AG04450 (cell line): ENCODE results near the gene B4GALT6. TPM values are rescaled to one million over a fixed set of nuclear protein-coding genes. Genes with fewer than 3 reads are reported as not detected.

Source experiments
- CTCF ChIA-PET: fragments of 300-600, 350-600 bp; formaldehyde crosslinking; extraction: SDS; loops from one replicate; lab custom pipeline; 2022; ENCODE audit warnings: antibody characterized with exemption, inconsistent platforms; lab: Charles Lee
- POLR2A ChIA-PET: fragments of 350-600 bp; formaldehyde crosslinking; extraction: SDS; loops from one replicate; lab custom pipeline; 2021; ENCODE audit warnings: antibody characterized with exemption, inconsistent platforms; lab: Yijun Ruan, JAX
- DNase-seq: peaks from one replicate; pipeline ENCODE4 v3.0.0-alpha.2; 2011; ENCODE audit warnings: low read depth, low spot score
- H3K27ac ChIP-seq: one replicate; pipeline ENCODE4 v1.5.1; 2012; ENCODE audit warnings: low read depth, low read length, control low read depth
- H3K27me3 ChIP-seq: one replicate; pipeline ENCODE4 v1.6.0; 2012; ENCODE audit warnings: low read length; ENCODE audit not compliant: control insufficient read depth, insufficient read depth
- H3K4me3 ChIP-seq: 2 replicates; pipeline ENCODE4 v1.5.1; 2011; ENCODE audit warnings: mild to moderate bottlenecking, low read depth, low read length, control low read depth
- H3K9me3 ChIP-seq: 2 replicates; pipeline ENCODE4 v1.5.1; 2012; ENCODE audit warnings: low read length; ENCODE audit not compliant: control insufficient read depth, insufficient read depth
- CTCF ChIP-seq: IDR thresholded peaks from 2 replicates; pipeline ENCODE4 v1.5.1; 2011; ENCODE audit warnings: low read depth, low read length, control low read depth, inconsistent platforms
- polyA plus RNA-seq: library from polyadenylated mRNA; depleted of rRNA; stranded (reverse); fragments of >200 nt; gene quantifications from 2 replicates; pipeline ENCODE4 v1.2.3, GENCODE V29; 2011

B4GALT6 gene
- polyA plus RNA-seq, 1 experiment, result 0.40 TPM

DNA sequence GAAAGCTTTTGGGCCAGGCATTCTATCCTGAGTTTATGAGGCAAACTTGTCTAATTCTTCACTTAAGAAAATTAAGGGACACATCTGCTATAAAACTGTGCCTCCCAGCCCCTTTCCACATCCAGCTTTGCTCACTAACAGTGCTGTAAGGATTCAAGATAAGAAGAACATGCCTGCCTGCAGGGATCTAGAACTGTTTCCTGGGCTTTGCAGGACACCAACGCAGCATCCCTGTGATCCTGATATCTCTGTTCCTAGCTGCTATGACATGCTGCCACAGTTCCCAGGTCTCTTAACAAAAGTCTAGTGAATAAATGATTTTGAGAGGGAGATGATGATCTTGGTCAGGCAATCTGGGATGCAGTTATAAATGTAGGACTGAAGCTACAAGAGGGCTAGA is 12.4 kb downstream of the B4GALT6 start:
- Histone ChIP-seq H3K4me3 (no peak overlapping the region), H3K27me3 (no peaks in the 10 kb centered on the region), H3K9me3 (no peaks in the 10 kb centered on the region), H3K27ac (no peak overlapping the region)
- ChIA-PET CTCF (no interaction called here), POLR2A (no interaction called here)
- DNase-seq, result no peak
- TF ChIP-seq CTCF, result no peak

GRCh38 chr18:31669541-31669940 is 14.8 kb downstream of the B4GALT6 start:
- H3K27ac ChIP-seq, result no peak overlapping the region
- no peak for DNase-seq
- H3K27me3 ChIP-seq, result no peaks in the 10 kb centered on the region
- no peak overlapping the region for H3K4me3 ChIP-seq
- POLR2A ChIA-PET, result no interaction called here
- CTCF ChIA-PET, result interaction anchor here (0.7 kb wide), 1 partner anchor 144 kb away, joined by 3 read pairs; no protein-coding TSS in a partner anchor
- no peak for TF ChIP-seq CTCF
- H3K9me3 ChIP-seq, result no peaks in the 10 kb centered on the region

DNA sequence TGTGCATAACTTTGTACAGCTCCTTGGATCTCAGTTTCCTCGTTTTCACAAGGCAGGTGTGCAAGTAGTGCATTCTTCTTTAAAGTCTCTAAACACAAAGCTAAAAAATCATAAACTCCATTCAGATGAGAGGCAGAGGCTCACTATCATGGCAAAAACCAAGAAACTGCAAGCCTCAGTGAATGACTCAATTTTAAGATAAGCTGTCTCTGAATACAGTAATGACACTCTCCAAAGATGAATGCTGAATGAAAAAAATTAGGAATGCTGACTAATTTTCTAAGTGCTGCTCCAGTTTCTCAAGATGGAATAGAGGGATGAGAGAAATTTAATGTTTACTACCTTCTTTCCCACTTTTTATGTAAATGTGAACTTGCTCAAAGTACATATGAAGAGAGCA is 17.2 kb downstream of the B4GALT6 start:
- H3K27me3 ChIP-seq, result no peaks in the 10 kb centered on the region
- no peak overlapping the region for H3K27ac ChIP-seq
- ChIA-PET CTCF (no interaction called here), POLR2A (no interaction called here)
- no peak for TF ChIP-seq CTCF
- H3K9me3 ChIP-seq, result no peaks in the 10 kb centered on the region
- H3K4me3 ChIP-seq, result no peak overlapping the region
- no peak for DNase-seq

DNA sequence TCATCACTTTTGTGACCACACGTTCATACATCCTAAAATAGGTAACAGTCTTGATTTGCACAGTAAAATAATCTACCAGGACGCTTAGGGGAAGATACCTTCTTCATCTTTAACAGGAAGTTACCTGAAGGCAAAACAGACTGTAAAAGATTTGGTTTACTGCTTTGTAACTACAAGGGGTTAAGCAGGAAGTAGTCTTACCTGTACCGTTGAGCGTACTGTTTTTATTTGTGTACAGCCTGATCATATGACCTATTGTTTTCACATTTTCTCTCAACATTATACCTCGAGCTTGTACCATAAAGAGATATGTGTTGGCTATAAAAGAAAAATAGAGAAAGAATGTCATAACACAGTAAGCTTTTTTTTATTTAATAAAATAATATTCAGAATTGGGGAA is 18.3 kb downstream of the B4GALT6 start:
- DNase-seq, result no peak
- Histone ChIP-seq H3K27me3 (no peaks in the 10 kb centered on the region), H3K4me3 (no peak overlapping the region), H3K27ac (no peak overlapping the region), H3K9me3 (no peaks in the 10 kb centered on the region)
- ChIA-PET CTCF (no interaction called here), POLR2A (no interaction called here)
- TF ChIP-seq CTCF, result no peak

- Histone ChIP-seq H3K4me3 (no peak overlapping the region), H3K9me3 (no peaks in the 10 kb centered on the region), H3K27ac (no peak overlapping the region), H3K27me3 (no peaks in the 10 kb centered on the region)
- DNase-seq, result no peak
- ChIA-PET POLR2A (no interaction called here), CTCF (no interaction called here)
- no peak for TF ChIP-seq CTCF
Observed at GRCh38 chr18:31664101-31664500, 20.3 kb downstream of the B4GALT6 start.
